ENCODE results near the gene RBM18.

The RBM18 gene

DNA sequence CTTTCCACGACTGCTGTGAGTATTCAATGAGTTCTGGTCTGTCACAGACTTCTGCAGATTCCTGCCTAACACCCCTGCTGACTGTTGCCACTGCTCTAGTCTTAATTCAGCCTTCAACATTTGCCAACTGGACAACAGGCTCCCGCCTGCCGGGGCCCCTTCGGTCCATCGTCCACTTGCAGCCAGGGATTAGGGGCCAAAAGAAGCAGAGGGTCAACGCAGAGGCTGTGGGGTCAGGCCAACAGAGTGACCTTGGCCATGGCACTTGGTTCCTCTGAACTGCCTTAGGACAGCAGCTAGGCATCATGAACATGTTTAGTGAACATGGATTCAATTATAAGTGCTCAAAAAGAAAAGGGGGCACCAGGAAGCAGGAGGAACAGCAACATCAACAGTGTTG lies 76.3 kb downstream of the RBM18 start:
- Mint-ChIP-seq H3K4me3 (no peak overlapping the region), H3K4me1 (no peaks in the 10 kb centered on the region), H3K36me3 (no peaks in the 10 kb centered on the region), H3K27ac (no peak overlapping the region), H3K9me3 (no peaks in the 10 kb centered on the region), H3K27me3 (peaks cover 3% of the 10 kb centered on the region)
- no peak for ATAC-seq
